HG03108 (cell line): ENCODE measurements around the gene MEGF11.

Experiments used
- ATAC-seq: cut with Tn5 transposase; IDR thresholded peaks from one replicate; pipeline ENCODE4 v1.9.1; 2021; ENCODE audit warnings: moderate library complexity; ENCODE audit not compliant: unreplicated experiment

MEGF11 gene

GRCh38 chr15:66126456-66126855 lies 127.1 kb downstream of the MEGF11 start:
- no peak for ATAC-seq

GRCh38 chr15:66126031-66126441 lies 127.5 kb downstream of the MEGF11 start:
- no peak for ATAC-seq

GRCh38 chr15:66124651-66125050 lies 128.9 kb downstream of the MEGF11 start:
- no peak for ATAC-seq

GRCh38 chr15:66123799-66124198 lies 129.8 kb downstream of the MEGF11 start:
- ATAC-seq, result no peak

- ATAC-seq, result no peak
Observed at GRCh38 chr15:66120422-66120821, 133.1 kb downstream of the MEGF11 start.

GRCh38 chr15:66117841-66118240 lies 135.7 kb downstream of the MEGF11 start:
- no peak for ATAC-seq

- ATAC-seq, result no peak
Observed at GRCh38 chr15:66115568-66116206, 137.9 kb downstream of the MEGF11 start.

- no peak for ATAC-seq
Observed at GRCh38 chr15:66114863-66115425, 138.6 kb downstream of the MEGF11 start.

GRCh38 chr15:66112388-66112787 lies 141.2 kb downstream of the MEGF11 start:
- ATAC-seq, result no peak

- ATAC-seq, result no peak
Observed at GRCh38 chr15:66111363-66111762, 142.2 kb downstream of the MEGF11 start.

GRCh38 chr15:66110864-66111263 lies 142.7 kb downstream of the MEGF11 start:
- no peak for ATAC-seq

GRCh38 chr15:66109826-66110225 lies 143.7 kb downstream of the MEGF11 start:
- no peak for ATAC-seq

GRCh38 chr15:66108483-66109265 lies 144.9 kb downstream of the MEGF11 start:
- no peak for ATAC-seq

GRCh38 chr15:66107070-66107469 lies 146.5 kb downstream of the MEGF11 start:
- ATAC-seq, result no peak

- no peak for ATAC-seq
Observed at GRCh38 chr15:66105286-66106265, 148.0 kb downstream of the MEGF11 start.

GRCh38 chr15:66103293-66103590 lies 150.3 kb downstream of the MEGF11 start:
- ATAC-seq, result no peak

GRCh38 chr15:66102563-66103292 lies 150.8 kb downstream of the MEGF11 start:
- ATAC-seq, result no peak

GRCh38 chr15:66101715-66102395 lies 151.7 kb downstream of the MEGF11 start:
- no peak for ATAC-seq

- ATAC-seq, result no peak
Observed at GRCh38 chr15:66100761-66101160, 152.8 kb downstream of the MEGF11 start.
